Smooth muscle cell (in vitro differentiated cells): Measurements from ENCODE around the gene HTR3D. TPM values are rescaled to one million over a fixed set of nuclear protein-coding genes. Genes with fewer than 3 reads are reported as not detected.
A peak's percentile ranks its signal among the peaks of the same experiment; 100 is the strongest.

Experiments used
- DNase-seq: peaks from one replicate; lab custom pipeline; 2025; ENCODE audit not compliant: unreplicated experiment; lab: John Stamatoyannopoulos, UW
- H2AFZ ChIP-seq: fragments of 200-600 bp; sonication (generic); 2 replicates; pipeline ENCODE4 v1.6.0; 2016; ENCODE audit warnings: antibody characterized with exemption, low read depth, mild to moderate bottlenecking
- H3F3A ChIP-seq: fragments of 200-600 bp; sonication (generic); 2 replicates; pipeline ENCODE4 v1.6.0; 2017; ENCODE audit warnings: antibody characterized with exemption, low read depth
- H3K27ac ChIP-seq: fragments of 200-600 bp; sonication (generic); 2 replicates; pipeline ENCODE4 v1.5.1; 2016; ENCODE audit warnings: low read depth, mild to moderate bottlenecking
- H3K27me3 ChIP-seq: fragments of 200-600 bp; sonication (generic); 2 replicates; pipeline ENCODE4 v1.6.1; 2016; ENCODE audit warnings: low read depth, mild to moderate bottlenecking
- H3K36me3 ChIP-seq: fragments of 200-600 bp; sonication (generic); 2 replicates; pipeline ENCODE4 v1.5.1; 2016; ENCODE audit warnings: low read depth
- H3K4me1 ChIP-seq: fragments of 200-600 bp; sonication (generic); 2 replicates; pipeline ENCODE4 v1.5.1; 2016; ENCODE audit warnings: low read depth
- H3K4me2 ChIP-seq: fragments of 200-600 bp; sonication (generic); 2 replicates; pipeline ENCODE4 v1.6.0; 2016; ENCODE audit warnings: mild to moderate bottlenecking
- H3K4me3 ChIP-seq: fragments of 200-600 bp; sonication (generic); 2 replicates; pipeline ENCODE4 v1.5.1; 2016; ENCODE audit warnings: mild to moderate bottlenecking
- H3K79me2 ChIP-seq: fragments of 200-600 bp; sonication (generic); 2 replicates; pipeline ENCODE4 v1.6.0; 2016; ENCODE audit warnings: low read depth, mild to moderate bottlenecking
- H3K9ac ChIP-seq: fragments of 200-600 bp; sonication (generic); 2 replicates; pipeline ENCODE4 v1.6.0; 2016; ENCODE audit warnings: low read depth
- H3K9me3 ChIP-seq: fragments of 200-600 bp; sonication (generic); replicated peaks from 2 replicates; pipeline ENCODE4 v1.5.1; 2016; ENCODE audit warnings: low read depth
- H4K20me1 ChIP-seq: fragments of 200-600 bp; sonication (generic); 2 replicates; pipeline ENCODE4 v1.6.0; 2016; ENCODE audit warnings: low read depth
- CTCF ChIP-seq: fragments of 200-600 bp; sonication (generic); IDR thresholded peaks from 2 replicates; pipeline ENCODE4 v1.5.1; 2017; ENCODE audit warnings: borderline replicate concordance, mild to moderate bottlenecking, antibody characterized with exemption; ENCODE audit not compliant: insufficient read depth, poor library complexity, severe bottlenecking
- WGBS: methylation state at CpG from one replicate; pipeline ENCODE4 v1.1.7; 2016; ENCODE audit warnings: low lambda C conversion rate; 5-methylcytosine and 5-hydroxymethylcytosine counted together
- polyA plus RNA-seq: library from polyadenylated mRNA; unstranded; fragments of >200 nt; fragmentation: Nextera tagmentation; extraction: Ambion mirVana; gene quantifications from 2 replicates; pipeline ENCODE4 v1.2.1, GENCODE V29; 2016
- total RNA-seq: library from RNA; depleted of rRNA; stranded (reverse); fragments of >200 nt; gene quantifications from 2 replicates; pipeline ENCODE4 v1.2.3, GENCODE V29; 2014

The HTR3D gene
- total and polyA plus RNA-seq, 2 experiments from 2014 or later: not detected

- peaks cover 11% of the 10 kb centered on the region for H3F3A ChIP-seq
- no peak for TF ChIP-seq CTCF
- H4K20me1 ChIP-seq: no peaks in the 10 kb centered on the region
- peaks cover 11% of the 10 kb centered on the region for H3K4me1 ChIP-seq
- H3K9ac ChIP-seq: peak overlapping the region; percentile 4
- no peak for DNase-seq
- H3K36me3 ChIP-seq: peaks cover 8% of the 10 kb centered on the region
- peak overlapping the region; percentile 98 for H3K4me3 ChIP-seq
- H3K9me3 ChIP-seq: no peaks in the 10 kb centered on the region
- no peak overlapping the region for H2AFZ ChIP-seq
- peak overlapping the region; percentile 7 for H3K27ac ChIP-seq
- H3K27me3 ChIP-seq: no peaks in the 10 kb centered on the region
- H3K79me2 ChIP-seq: peaks cover 16% of the 10 kb centered on the region
- 59% methylated on average over 5 of the region's 5 CpGs for WGBS
- peak overlapping the region; percentile 91 for H3K4me2 ChIP-seq
Measured at GRCh38 chr3:184016169-184016570, 15.4 kb upstream of the HTR3D start.

- TF ChIP-seq CTCF: peak; percentile 99
- H3K9me3 ChIP-seq: no peaks in the 10 kb centered on the region
- peak overlapping the region; percentile 54 for H3K9ac ChIP-seq
- DNase-seq: peak; percentile 46
- no peaks in the 10 kb centered on the region for H3K27me3 ChIP-seq
- H3K36me3 ChIP-seq: peaks cover 2% of the 10 kb centered on the region
- H3K4me3 ChIP-seq: peak overlapping the region; percentile 98
- H2AFZ ChIP-seq: peak overlapping the region; percentile 96
- H3K4me1 ChIP-seq: peaks cover 11% of the 10 kb centered on the region
- peak overlapping the region; percentile 7 for H3K27ac ChIP-seq
- H3K4me2 ChIP-seq: peak overlapping the region; percentile 91
- H3K79me2 ChIP-seq: peaks cover 16% of the 10 kb centered on the region
- peaks cover 11% of the 10 kb centered on the region for H3F3A ChIP-seq
- WGBS: 18% methylated on average over 54 of the region's 57 CpGs
- H4K20me1 ChIP-seq: no peaks in the 10 kb centered on the region
Measured at GRCh38 chr3:184016811-184017671, 14.5 kb upstream of the HTR3D start.

- Histone ChIP-seq H3K4me2 (peak within 1 kb of the TSS; percentile 91), H3K4me3 (peak within 1 kb of the TSS; percentile 98), H3K9me3 (no peaks in the 10 kb centered on the region), H3K27me3 (no peaks in the 10 kb centered on the region), H2AFZ (peak within 1 kb of the TSS; percentile 96), H3F3A (peaks cover 11% of the 10 kb centered on the region), H3K27ac (peak within 1 kb of the TSS; percentile 58), H3K79me2 (peaks cover 16% of the 10 kb centered on the region), H3K36me3 (no peaks in the 10 kb centered on the region), H3K9ac (peak within 1 kb of the TSS; percentile 62), H3K4me1 (peaks cover 11% of the 10 kb centered on the region), H4K20me1 (no peaks in the 10 kb centered on the region)
- DNase-seq: peak; percentile 73
- under 1% methylated on average over 54 of the region's 55 CpGs for WGBS
- peak; percentile 21 for TF ChIP-seq CTCF
Measured at GRCh38 chr3:184017672-184018423, 13.7 kb upstream of the HTR3D start, which contains the start of gene ABCC5. Gene ABCC5 (minus strand): TSS chr3:184017884. CDS start chr3:184014392, 3,492 bp downstream.
